GM23338 (cell line): ENCODE results near the gene PQBP1.

Source experiments
- CREB1 ChIP-seq: fragments of 250-450 bp; sonication (Bioruptor Pico); IDR thresholded peaks from 2 replicates; pipeline ENCODE4 v1.5.0; 2020; ENCODE audit warnings: low read depth, mild to moderate bottlenecking, moderate library complexity
- CTCF ChIP-seq, 2 experiments: fragments of 200-600 bp in 1 of 2; sonication (generic) in 1 of 2; conservative IDR thresholded peaks; 2 replicates each; pipeline versions ENCODE4 v1.5.1 to v1.6.1; 2016 to 2017; ENCODE audit warnings: antibody characterized with exemption in 2 of 2, low read depth in 2 of 2, mild to moderate bottlenecking in 2 of 2, moderate library complexity in 1 of 2
- ETS1 ChIP-seq: IDR thresholded peaks from 2 replicates; pipeline ENCODE4 v1.6.1; 2016; ENCODE audit warnings: antibody characterized with exemption
- EZH2 ChIP-seq: fragments of 200-600 bp; sonication (generic); IDR thresholded peaks from one replicate; pipeline ENCODE4 v1.8.0; 2017; ENCODE audit warnings: antibody characterized with exemption, mild to moderate bottlenecking, low read depth; ENCODE audit not compliant: unreplicated experiment
- EZH2phosphoT487 ChIP-seq: fragments of 200-600 bp; sonication (generic); IDR thresholded peaks from one replicate; pipeline ENCODE4 v1.8.1; 2018; ENCODE audit warnings: antibody characterized with exemption; ENCODE audit not compliant: unreplicated experiment
- JUNB ChIP-seq: IDR thresholded peaks from one replicate; pipeline ENCODE4 v1.6.1; 2016; ENCODE audit warnings: antibody characterized with exemption; ENCODE audit not compliant: unreplicated experiment
- NANOG ChIP-seq: IDR thresholded peaks from 2 replicates; pipeline ENCODE4 v1.6.1; 2016; ENCODE audit warnings: antibody characterized with exemption, borderline replicate concordance
- POLR2AphosphoS5 ChIP-seq: IDR thresholded peaks from 2 replicates; pipeline ENCODE4 v1.6.1; 2016; ENCODE audit warnings: antibody characterized with exemption, low read depth
- REST ChIP-seq: IDR thresholded peaks from one replicate; pipeline ENCODE4 v1.6.1; 2018; ENCODE audit warnings: antibody characterized with exemption; ENCODE audit not compliant: unreplicated experiment
- STAT1 ChIP-seq: IDR thresholded peaks from one replicate; pipeline ENCODE4 v1.6.1; 2016; ENCODE audit warnings: antibody characterized with exemption; ENCODE audit not compliant: unreplicated experiment
- ZNF114 ChIP-seq: fragments of 250-450 bp; sonication (Bioruptor Pico); IDR thresholded peaks from 2 replicates; pipeline ENCODE4 v1.5.0; 2020; ENCODE audit warnings: mild to moderate bottlenecking, moderate library complexity
- ZNF331 ChIP-seq: fragments of 250-450 bp; sonication (Bioruptor Pico); IDR thresholded peaks from 2 replicates; pipeline ENCODE4 v1.5.0; 2020; ENCODE audit warnings: low read depth, mild to moderate bottlenecking, moderate library complexity
- ZNF462 ChIP-seq: fragments of 250-450 bp; sonication (Bioruptor Pico); IDR thresholded peaks from 2 replicates; pipeline ENCODE4 v1.5.0; 2020; ENCODE audit warnings: mild to moderate bottlenecking, moderate library complexity

- no peak for TF ChIP-seq JUNB
- no peak for TF ChIP-seq CTCF (conservative IDR thresholded peaks at IDR 0.05; ENCODE audit: low read depth in 2 of 2)
- TF ChIP-seq EZH2, result no peak
- TF ChIP-seq REST, result no peak
- no peak for TF ChIP-seq EZH2phosphoT487
- TF ChIP-seq ETS1, result no peak
- no peak for TF ChIP-seq POLR2AphosphoS5
- TF ChIP-seq STAT1, result no peak
- no peak for TF ChIP-seq CREB1 (CRISPR knock-in tag)
- no peak for TF ChIP-seq NANOG
- TF ChIP-seq ZNF114 (CRISPR knock-in tag), result no peak
- TF ChIP-seq ZNF331, result no peak
- no peak for TF ChIP-seq ZNF462 (CRISPR knock-in tag)
Observed at GRCh38 chrX:48939524-48940228, 41.9 kb downstream of the PQBP1 start.
